Fibroblast of pulmonary artery (primary cell): ENCODE results near the gene TMCO2.

ENCODE experiments used
- DNase-seq: peaks from one replicate; pipeline ENCODE4 v3.0.0-alpha.2; 2010; ENCODE audit warnings: low read depth
- H3K4me3 ChIP-seq: replicated peaks from 2 replicates; pipeline ENCODE4 v1.5.1; 2011; ENCODE audit warnings: low read depth, mild to moderate bottlenecking, control low read depth, low read length, moderate library complexity
- CTCF ChIP-seq: IDR thresholded peaks from 2 replicates; pipeline ENCODE4 v1.5.1; 2011; ENCODE audit warnings: mild to moderate bottlenecking, control low read depth, low read length, inconsistent platforms; ENCODE audit errors: missing control alignments

Gene TMCO2

DNA sequence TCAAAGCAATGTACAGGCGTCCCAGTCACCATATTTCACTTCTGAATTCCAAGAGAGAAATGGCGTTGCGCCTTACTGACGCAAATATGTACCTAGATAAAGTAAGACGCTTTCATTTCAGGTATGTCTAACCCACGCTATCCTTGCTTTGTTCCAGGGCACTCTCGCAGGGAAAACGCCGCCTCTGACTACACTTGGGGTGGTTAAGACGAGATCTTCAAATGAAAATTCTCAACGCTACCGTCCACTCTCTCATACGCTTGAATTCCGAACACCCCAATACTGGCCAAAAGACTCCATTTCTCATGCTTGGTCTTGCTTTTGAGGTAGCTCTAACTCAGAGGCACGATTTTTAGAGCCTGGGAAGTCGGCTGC is 9.6 kb downstream of the TMCO2 start:
- H3K4me3 ChIP-seq: peak overlapping the region; percentile 99
- no peak for DNase-seq
- TF ChIP-seq CTCF: no peak

- H3K4me3 ChIP-seq: peak within 1 kb of the TSS; percentile 99
- TF ChIP-seq CTCF: no peak
- peak; percentile 99 for DNase-seq
Measured at GRCh38 chr1:40257688-40258444, 10.1 kb downstream of the TMCO2 start, which contains the start of gene ZMPSTE24. ZMPSTE24 (plus strand) TSS chr1:40258236; CDS start chr1:40258272, 36 bp downstream.

- TF ChIP-seq CTCF: no peak
- DNase-seq: peak; percentile 36
- H3K4me3 ChIP-seq: peak overlapping the region; percentile 99
Measured at GRCh38 chr1:40258445-40258769, 10.7 kb downstream of the TMCO2 start.

DNA sequence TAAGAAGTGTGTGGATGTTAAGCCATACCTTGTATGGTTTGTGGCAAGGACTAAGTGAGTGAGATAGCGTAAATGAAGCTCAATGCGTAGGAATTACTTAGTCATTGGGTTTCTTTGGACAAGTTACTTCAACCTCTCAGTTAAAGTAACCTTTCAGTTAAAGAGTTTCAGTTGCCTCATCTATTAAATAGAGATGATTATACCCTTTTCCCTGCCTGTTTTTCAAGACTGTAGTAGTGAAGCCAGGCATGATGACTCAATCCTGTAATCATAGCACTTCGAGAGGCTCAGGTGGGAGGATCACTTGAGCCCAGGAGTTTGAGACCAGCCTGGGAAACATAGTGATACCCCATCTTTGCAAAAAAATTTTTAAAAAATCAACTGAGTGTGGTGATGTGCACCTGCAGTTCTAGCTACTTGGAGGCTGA is 16.6 kb downstream of the TMCO2 start:
- H3K4me3 ChIP-seq: no peak overlapping the region
- DNase-seq: no peak
- no peak for TF ChIP-seq CTCF

- H3K4me3 ChIP-seq: no peak overlapping the region
- DNase-seq: no peak
- TF ChIP-seq CTCF: no peak
Measured at GRCh38 chr1:40265298-40265697, 17.6 kb downstream of the TMCO2 start.

DNA sequence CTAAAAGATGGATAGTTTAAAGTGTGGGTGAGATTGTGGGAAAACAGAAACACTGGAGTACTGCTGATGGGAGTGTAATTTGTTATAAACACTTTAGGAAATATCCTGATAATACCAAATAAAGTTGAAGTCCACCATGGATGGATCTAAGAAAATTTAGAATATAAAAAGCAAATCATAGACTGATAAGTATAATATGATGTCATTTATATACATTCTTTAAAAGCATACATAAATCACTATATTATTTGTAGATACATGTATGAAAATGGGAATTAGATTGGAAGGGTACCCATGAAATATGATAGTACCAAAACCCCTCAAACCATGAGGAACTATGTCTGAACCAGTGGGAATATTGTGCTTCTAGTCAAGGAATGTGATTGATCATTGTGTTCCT is 18.2 kb downstream of the TMCO2 start:
- no peak overlapping the region for H3K4me3 ChIP-seq
- no peak for DNase-seq
- TF ChIP-seq CTCF: no peak

DNA sequence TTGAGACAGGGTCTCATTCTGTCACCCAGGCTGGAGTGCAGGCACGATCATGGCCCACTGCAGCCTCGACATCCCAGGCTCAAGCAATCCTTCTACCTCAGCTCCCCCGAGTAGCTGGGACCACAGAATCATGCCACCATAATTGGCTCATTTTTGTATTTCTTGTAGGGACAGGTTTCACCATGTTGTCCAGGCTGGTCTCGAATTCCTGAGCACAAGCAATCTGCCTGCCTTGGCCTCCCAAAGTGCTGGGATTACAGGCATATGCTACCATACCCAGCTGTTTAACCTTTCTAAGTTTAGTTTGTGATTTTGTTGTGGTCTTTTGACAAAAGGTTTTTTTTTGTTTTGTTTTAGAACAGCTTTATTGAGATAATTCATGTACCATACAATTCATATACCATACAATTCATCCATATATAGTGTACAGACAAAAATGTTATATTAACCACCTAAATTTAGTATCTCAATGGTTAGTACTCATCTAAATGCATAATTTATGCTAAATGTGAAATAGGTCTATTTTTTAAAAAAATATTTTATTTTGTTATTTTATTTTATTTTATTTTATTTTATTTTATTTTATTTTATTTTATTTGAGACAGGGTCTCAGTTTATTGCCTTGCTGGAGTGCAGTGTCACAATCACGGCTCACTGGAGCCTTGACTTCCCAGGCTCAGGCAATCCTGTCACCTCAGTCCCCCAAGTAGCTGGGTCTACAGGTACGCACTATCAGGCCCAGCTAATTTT is 19.2 kb downstream of the TMCO2 start:
- no peak for DNase-seq
- no peak overlapping the region for H3K4me3 ChIP-seq
- no peak for TF ChIP-seq CTCF
